Fibroblast of the aortic adventitia (primary cell): Measurements from ENCODE around the gene TRPV4. TPM values are rescaled to one million over a fixed set of nuclear protein-coding genes. Genes with fewer than 3 reads are reported as not detected.

Experiments
- DNase-seq: peaks from one replicate; pipeline ENCODE4 v3.0.0-alpha.2; 2010; ENCODE audit warnings: low read depth
- H3K4me3 ChIP-seq: 2 replicates; pipeline ENCODE4 v1.5.1; 2011; ENCODE audit warnings: low read depth, mild to moderate bottlenecking, control low read depth, low read length, moderate library complexity
- CTCF ChIP-seq: IDR thresholded peaks from 2 replicates; pipeline ENCODE4 v1.5.1; 2011; ENCODE audit warnings: mild to moderate bottlenecking, low read length, control low read depth, inconsistent platforms; ENCODE audit not compliant: insufficient read depth
- small RNA-seq: library from RNA; depleted of rRNA; stranded (forward); fragments of <200 nt; gene quantifications from one replicate; pipeline ENCODE3, GENCODE V24; 2012
- total RNA-seq: library from RNA; depleted of rRNA; stranded (reverse); fragments of >200 nt; gene quantifications from 2 replicates; pipeline ENCODE4 v1.2.3, GENCODE V29; 2012; ENCODE audit warnings: low replicate concordance

Gene TRPV4
- total RNA-seq, 1 donor, result 2.1 TPM

- DNase-seq, result no peak
- TF ChIP-seq CTCF, result no peak
- H3K4me3 ChIP-seq, result no peak overlapping the region
Observed at GRCh38 chr12:109737126-109737525, 96.1 kb downstream of the TRPV4 start.

GRCh38 chr12:109736552-109737108 lies 96.6 kb downstream of the TRPV4 start:
- no peak overlapping the region for H3K4me3 ChIP-seq
- peak; percentile 47 for DNase-seq
- TF ChIP-seq CTCF, result no peak

GRCh38 chr12:109735825-109736551 lies 97.2 kb downstream of the TRPV4 start:
- no peak for DNase-seq
- no peak overlapping the region for H3K4me3 ChIP-seq
- TF ChIP-seq CTCF, result no peak

- H3K4me3 ChIP-seq, result no peak overlapping the region
- DNase-seq, result no peak
- TF ChIP-seq CTCF, result no peak
Observed at GRCh38 chr12:109735051-109735521, 98.1 kb downstream of the TRPV4 start.

GRCh38 chr12:109734219-109735000 lies 98.8 kb downstream of the TRPV4 start:
- DNase-seq, result no peak
- TF ChIP-seq CTCF, result no peak
- no peak overlapping the region for H3K4me3 ChIP-seq

Small RNA genes lying within 50 kb of the gene (small RNA-seq; reads per million reads assigned to genes)
- gene MIR4497 (not detected), gene RN7SL441P (not detected)

Other genes with a start within 250 kb of the TRPV4 start
- gene FAM222A, start 119.6 kb downstream of the TRPV4 start, total RNA-seq, result 0.25 and 0.54 TPM in 2 replicates
- 15.8 and 55.1 TPM in 2 replicates for gene GLTP, start 47.1 kb upstream of the TRPV4 start, total RNA-seq
- 8.4 and 11.5 TPM in 2 replicates for gene TCHP, start 66.9 kb upstream of the TRPV4 start, total RNA-seq
- gene GIT2, start 163.0 kb upstream of the TRPV4 start, total RNA-seq, result 23.6 and 50.8 TPM in 2 replicates
- gene ANKRD13A, start 166.0 kb upstream of the TRPV4 start, total RNA-seq, result 66.6 and 91.5 TPM in 2 replicates
- gene C12orf76, start 215.1 kb upstream of the TRPV4 start, total RNA-seq, result 10.3 and 11.9 TPM in 2 replicates